MM.1S (cell line): ENCODE results near the gene EXOC4.

Experiments used
- CTCF ChIP-seq: fragments of 300-600 bp; sonication (generic); IDR thresholded peaks from 2 replicates; pipeline ENCODE4 v1.5.1; 2016; ENCODE audit warnings: antibody characterized with exemption, low read length, mixed read lengths
- EZH2 ChIP-seq: fragments of 300-600 bp; sonication (generic); optimal IDR thresholded peaks from 2 replicates; pipeline ENCODE3; 2017; ENCODE audit warnings: low read depth, mild to moderate bottlenecking, antibody characterized with exemption, low read length, mixed read lengths

- TF ChIP-seq CTCF (no peak), EZH2 (no peak)
Measured at GRCh38 chr7:133948588-133948987, 695.7 kb downstream of the EXOC4 start.
